Activated naive CD4-positive, alpha-beta T cell treated with anti-CD3 and anti-CD28 coated beads for 36 hours (primary cell): ENCODE measurements around the gene KIF14. TPM values are rescaled to one million over a fixed set of nuclear protein-coding genes. Genes with fewer than 3 reads are reported as not detected.
A peak's percentile ranks its signal among the peaks of the same experiment; 100 is the strongest.

ENCODE experiments used
- CTCF ChIA-PET: fragments of 350-600 bp; sonication (Branson Sonifier 250); formaldehyde crosslinking; loops from one replicate; lab custom pipeline; 2021; ENCODE audit warnings: antibody characterized with exemption; lab: Charles Lee
- DNase-seq: peaks from one replicate; pipeline ENCODE4 v3.0.0-alpha.2; 2020
- H3K27ac Mint-ChIP-seq: one replicate; pipeline ENCODE4 v1.8.0; 2021; ENCODE audit warnings: mild to moderate bottlenecking, mixed read lengths
- H3K27me3 Mint-ChIP-seq: one replicate; pipeline ENCODE4 v1.8.0; 2021; ENCODE audit warnings: low read depth, mixed read lengths
- H3K36me3 Mint-ChIP-seq: one replicate; pipeline ENCODE4 v1.8.0; 2021; ENCODE audit warnings: low read depth, mixed read lengths
- H3K4me1 Mint-ChIP-seq: one replicate; pipeline ENCODE4 v1.8.0; 2021; ENCODE audit warnings: low read depth, mixed read lengths
- H3K4me3 Mint-ChIP-seq: one replicate; pipeline ENCODE4 v1.8.0; 2021; ENCODE audit warnings: mild to moderate bottlenecking, moderate library complexity, mixed read lengths
- H3K9me3 Mint-ChIP-seq: one replicate; pipeline ENCODE4 v1.8.0; 2021; ENCODE audit warnings: mixed read lengths
- intact Hi-C: fragments of 100-400 bp; cut with micrococcal nuclease; formaldehyde crosslinking; loops from one replicate; pipeline ENCODE4 v1.15.1; 2023
- total RNA-seq, 2 experiments: library from RNA; stranded (reverse); gene quantifications; one replicate each; pipeline ENCODE4 v1.2.3, GENCODE V29; 2021

Gene KIF14
- 10 to 100 TPM; 16.4 to 16.9 TPM for total RNA-seq

GRCh38 chr1:200620273-200621131 is at the start of gene KIF14:
TSS of gene KIF14 (minus strand) at chr1:200620751. CDS start at chr1:200618723, 2,028 bp downstream.
- intact Hi-C loops = loop anchor here (1.0 to 10.0 kb wide), 6 partner anchors 50 to 399 kb away; no protein-coding TSS in a partner anchor
- CTCF ChIA-PET = interaction anchor here (1.2 to 6.1 kb wide), 4 partner anchors 49 to 182 kb away, joined by 4 to 97 read pairs (median 29); partner anchors contain the start of gene DDX59
- Mint-ChIP-seq H3K4me3 (peak within 1 kb of the TSS; percentile 92), H3K9me3 (no peaks in the 10 kb centered on the region), H3K36me3 (peaks cover 3% of the 10 kb centered on the region), H3K27ac (peak within 1 kb of the TSS; percentile 66), H3K4me1 (peaks cover 16% of the 10 kb centered on the region), H3K27me3 (peaks cover 2% of the 10 kb centered on the region)
- DNase-seq = peak; percentile 95

GRCh38 chr1:200669314-200670241 is 49.0 kb upstream of the KIF14 start, which contains the start of gene DDX59:
TSS of gene DDX59 (minus strand) at chr1:200669907. CDS start at chr1:200666740, 3,167 bp downstream.
- CTCF ChIA-PET = interaction anchor here (0.6 to 4.8 kb wide), 6 partner anchors 10 to 133 kb away, joined by 3 to 47 read pairs (median 6); partner anchors contain the start of gene KIF14
- Mint-ChIP-seq H3K27me3 (no peaks in the 10 kb centered on the region), H3K4me1 (peaks cover 35% of the 10 kb centered on the region), H3K9me3 (no peaks in the 10 kb centered on the region), H3K36me3 (peaks cover 12% of the 10 kb centered on the region), H3K4me3 (peak within 1 kb of the TSS; percentile 100), H3K27ac (peak within 1 kb of the TSS; percentile 99)
- intact Hi-C loops = loop anchor here (1.0 to 10.0 kb wide), 10 partner anchors 44 to 835 kb away; partner anchors contain the start of genes CSRP1, KIF14, KIF21B and ZNF281
- peak; percentile 93 for DNase-seq

- intact Hi-C loops = loop anchor here (1.0 to 10.0 kb wide), 2 partner anchors 503 to 836 kb away; partner anchors contain the start of gene CSRP1
- CTCF ChIA-PET = interaction anchor here (1.9 to 4.8 kb wide), 2 partner anchors 41 to 46 kb away, joined by 9 to 47 read pairs; partner anchors contain the start of gene KIF14
- peaks cover 40% of the 10 kb centered on the region for H3K4me1 Mint-ChIP-seq
Observed at GRCh38 chr1:200668514-200669313, 48.2 kb upstream of the KIF14 start.

GRCh38 chr1:200666309-200666708 is 45.8 kb upstream of the KIF14 start:
- Mint-ChIP-seq H3K4me3 (no peak overlapping the region), H3K27me3 (no peaks in the 10 kb centered on the region), H3K4me1 (peaks cover 49% of the 10 kb centered on the region), H3K27ac (no peak overlapping the region), H3K9me3 (no peaks in the 10 kb centered on the region), H3K36me3 (peaks cover 27% of the 10 kb centered on the region)
- intact Hi-C loops = loop anchor here (10.0 kb wide), 1 partner anchor 838 kb away; the partner anchor contains the start of gene CSRP1
- DNase-seq = no peak
- CTCF ChIA-PET = interaction anchor here (0.6 kb wide), 1 partner anchor 44 kb away, joined by 3 read pairs; no protein-coding TSS in a partner anchor

More at GRCh38 chr1:200668514-200669313, 48.2 kb upstream of the KIF14 start:
- peak overlapping the region; percentile 100 for H3K4me3 Mint-ChIP-seq
- DNase-seq = no peak
- no peaks in the 10 kb centered on the region for H3K27me3 Mint-ChIP-seq
- no peaks in the 10 kb centered on the region for H3K9me3 Mint-ChIP-seq
- peak overlapping the region; percentile 63 for H3K27ac Mint-ChIP-seq
- H3K36me3 Mint-ChIP-seq = peaks cover 18% of the 10 kb centered on the region

GRCh38 chr1:200665861-200666260 is 45.3 kb upstream of the KIF14 start:
- Mint-ChIP-seq H3K4me3 (no peak overlapping the region), H3K4me1 (peaks cover 46% of the 10 kb centered on the region), H3K9me3 (no peaks in the 10 kb centered on the region), H3K36me3 (peaks cover 27% of the 10 kb centered on the region), H3K27ac (no peak overlapping the region), H3K27me3 (no peaks in the 10 kb centered on the region)
- CTCF ChIA-PET = interaction anchor here (0.6 kb wide), 1 partner anchor 43 kb away, joined by 3 read pairs; no protein-coding TSS in a partner anchor
- intact Hi-C loops = loop anchor here (10.0 kb wide), 1 partner anchor 839 kb away; the partner anchor contains the start of gene CSRP1
- no peak for DNase-seq

- no peak overlapping the region for H3K4me3 Mint-ChIP-seq
- intact Hi-C loops = loop anchor here (10.0 kb wide), 1 partner anchor 844 kb away; the partner anchor contains the start of gene CSRP1
Observed at GRCh38 chr1:200660719-200661118, 40.2 kb upstream of the KIF14 start.

GRCh38 chr1:200659269-200659668 is 38.7 kb upstream of the KIF14 start:
- Mint-ChIP-seq H3K4me3 (no peak overlapping the region), H3K9me3 (no peaks in the 10 kb centered on the region), H3K27me3 (no peaks in the 10 kb centered on the region), H3K27ac (no peak overlapping the region), H3K4me1 (peaks cover 22% of the 10 kb centered on the region), H3K36me3 (peaks cover 35% of the 10 kb centered on the region)
- CTCF ChIA-PET = no interaction called here
- DNase-seq = no peak
- intact Hi-C loops = no loop called here

More at GRCh38 chr1:200660719-200661118, 40.2 kb upstream of the KIF14 start:
- Mint-ChIP-seq H3K4me1 (peaks cover 27% of the 10 kb centered on the region), H3K36me3 (peaks cover 40% of the 10 kb centered on the region), H3K27me3 (no peaks in the 10 kb centered on the region), H3K27ac (no peak overlapping the region), H3K9me3 (no peaks in the 10 kb centered on the region)
- no peak for DNase-seq
- CTCF ChIA-PET = interaction anchor here (0.7 kb wide), 1 partner anchor 143 kb away, joined by 3 read pairs; no protein-coding TSS in a partner anchor

GRCh38 chr1:200658037-200658818 is 37.7 kb upstream of the KIF14 start:
- Mint-ChIP-seq H3K36me3 (peaks cover 37% of the 10 kb centered on the region), H3K9me3 (no peaks in the 10 kb centered on the region), H3K4me1 (peaks cover 22% of the 10 kb centered on the region), H3K27ac (no peak overlapping the region), H3K27me3 (no peaks in the 10 kb centered on the region), H3K4me3 (no peak overlapping the region)
- no peak for DNase-seq
- CTCF ChIA-PET = interaction anchor here (0.5 kb wide), 1 partner anchor 22 kb away, joined by 3 read pairs; no protein-coding TSS in a partner anchor
- intact Hi-C loops = no loop called here

- no peak for DNase-seq
- Mint-ChIP-seq H3K27me3 (no peaks in the 10 kb centered on the region), H3K9me3 (no peaks in the 10 kb centered on the region), H3K27ac (no peak overlapping the region), H3K36me3 (peaks cover 32% of the 10 kb centered on the region), H3K4me1 (peaks cover 17% of the 10 kb centered on the region), H3K4me3 (no peak overlapping the region)
- CTCF ChIA-PET = no interaction called here
- intact Hi-C loops = no loop called here
Observed at GRCh38 chr1:200654660-200655059, 34.1 kb upstream of the KIF14 start.

- no peak for DNase-seq
- intact Hi-C loops = no loop called here
- Mint-ChIP-seq H3K4me1 (peaks cover 17% of the 10 kb centered on the region), H3K36me3 (peaks cover 29% of the 10 kb centered on the region), H3K27me3 (no peaks in the 10 kb centered on the region), H3K4me3 (no peak overlapping the region), H3K27ac (peak overlapping the region; percentile 48), H3K9me3 (no peaks in the 10 kb centered on the region)
- CTCF ChIA-PET = interaction anchor here (0.5 to 1.6 kb wide), 2 partner anchors 151 to 1028 kb away, joined by 3 to 4 read pairs; no protein-coding TSS in a partner anchor
Observed at GRCh38 chr1:200653022-200653462, 32.5 kb upstream of the KIF14 start.
